Measurements from ENCODE around the gene SOX6. TPM values are rescaled to one million over a fixed set of nuclear protein-coding genes. Genes with fewer than 3 reads are reported as not detected.

Gene SOX6
- total and polyA plus RNA-seq, 12 donors, result 0.71 to 13.9 (median 6.7) TPM

- H3K36me3 ChIP-seq (replicated peaks in 1 of 2), result no peaks in the 10 kb centered on the region
- no peaks in the 10 kb centered on the region for H3K4me1 ChIP-seq (replicated peaks in 1 of 2)
- H3K4me3 ChIP-seq, result no peak overlapping the region
- no peaks in the 10 kb centered on the region for H3K27me3 ChIP-seq
- no peaks in the 10 kb centered on the region for H3K9me3 ChIP-seq (replicated peaks in 1 of 3)
- DNase-seq, result no peak
- intact Hi-C loops (cut with DNase I), result no loop called here
- no peak overlapping the region for H3K27ac ChIP-seq
- no peak for TF ChIP-seq POLR2A (IDR thresholded peaks at IDR 0.05)
- TF ChIP-seq, protein P1, sequence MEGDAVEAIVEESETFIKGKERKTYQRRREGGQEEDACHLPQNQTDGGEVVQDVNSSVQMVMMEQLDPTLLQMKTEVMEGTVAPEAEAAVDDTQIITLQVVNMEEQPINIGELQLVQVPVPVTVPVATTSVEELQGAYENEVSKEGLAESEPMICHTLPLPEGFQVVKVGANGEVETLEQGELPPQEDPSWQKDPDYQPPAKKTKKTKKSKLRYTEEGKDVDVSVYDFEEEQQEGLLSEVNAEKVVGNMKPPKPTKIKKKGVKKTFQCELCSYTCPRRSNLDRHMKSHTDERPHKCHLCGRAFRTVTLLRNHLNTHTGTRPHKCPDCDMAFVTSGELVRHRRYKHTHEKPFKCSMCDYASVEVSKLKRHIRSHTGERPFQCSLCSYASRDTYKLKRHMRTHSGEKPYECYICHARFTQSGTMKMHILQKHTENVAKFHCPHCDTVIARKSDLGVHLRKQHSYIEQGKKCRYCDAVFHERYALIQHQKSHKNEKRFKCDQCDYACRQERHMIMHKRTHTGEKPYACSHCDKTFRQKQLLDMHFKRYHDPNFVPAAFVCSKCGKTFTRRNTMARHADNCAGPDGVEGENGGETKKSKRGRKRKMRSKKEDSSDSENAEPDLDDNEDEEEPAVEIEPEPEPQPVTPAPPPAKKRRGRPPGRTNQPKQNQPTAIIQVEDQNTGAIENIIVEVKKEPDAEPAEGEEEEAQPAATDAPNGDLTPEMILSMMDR (IDR thresholded peaks at IDR 0.05), result no peak
These were observed 144.9 kb downstream of the SOX6 start for GRCh38 chr11:16211407-16211806.

DNA sequence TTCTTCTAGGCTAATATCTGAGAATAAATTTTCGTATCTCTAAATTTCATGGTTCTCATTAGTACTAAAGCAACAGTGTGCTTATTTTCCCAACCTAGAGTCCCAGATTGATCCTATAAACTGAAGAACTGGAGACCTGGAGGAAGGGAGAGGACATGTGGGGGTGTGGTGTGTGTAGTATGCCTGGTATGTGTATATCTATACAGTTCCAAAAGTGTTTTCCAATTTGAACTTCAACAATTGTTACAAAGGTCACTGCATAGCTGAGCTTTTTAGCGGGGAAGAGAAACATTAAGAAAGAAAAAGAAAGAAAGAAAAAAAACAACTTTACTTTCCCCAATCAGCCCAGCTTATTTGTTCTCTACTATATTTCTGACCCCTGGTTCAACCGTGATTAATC, 152.1 kb downstream of the SOX6 start:
- Histone ChIP-seq H3K27me3 (no peaks in the 10 kb centered on the region), H3K4me1 (replicated peaks in 1 of 2) (no peaks in the 10 kb centered on the region), H3K4me3 (no peak overlapping the region), H3K9me3 (replicated peaks in 1 of 3) (peaks cover 0 to 8% (median 0%) of the 10 kb centered on the region in 3 donors), H3K27ac (no peak overlapping the region), H3K36me3 (replicated peaks in 1 of 2) (no peaks in the 10 kb centered on the region)
- intact Hi-C loops (cut with DNase I), result no loop called here
- TF ChIP-seq, protein P1 (IDR thresholded peaks at IDR 0.05), result no peak
- TF ChIP-seq POLR2A (IDR thresholded peaks at IDR 0.05), result no peak
- DNase-seq, result no peak
- 79 to 90% (median 85%) methylated on average over 3 of the region's 3 CpGs for WGBS, 4 donors

- Histone ChIP-seq H3K4me3 (no peak overlapping the region), H3K4me1 (replicated peaks in 1 of 2) (no peaks in the 10 kb centered on the region), H3K27me3 (no peaks in the 10 kb centered on the region), H3K27ac (no peak overlapping the region), H3K9me3 (replicated peaks in 1 of 3) (no peaks in the 10 kb centered on the region), H3K36me3 (replicated peaks in 1 of 2) (no peaks in the 10 kb centered on the region)
- intact Hi-C loops (cut with DNase I), result no loop called here
- DNase-seq, result no peak
- 66 to 82% (median 70%) methylated on average over 3 of the region's 3 CpGs for WGBS, 4 donors
- TF ChIP-seq POLR2A (IDR thresholded peaks at IDR 0.05), result no peak
- TF ChIP-seq, protein P1 (IDR thresholded peaks at IDR 0.05), result no peak
These were observed 160.7 kb downstream of the SOX6 start for GRCh38 chr11:16195651-16196050.

DNA sequence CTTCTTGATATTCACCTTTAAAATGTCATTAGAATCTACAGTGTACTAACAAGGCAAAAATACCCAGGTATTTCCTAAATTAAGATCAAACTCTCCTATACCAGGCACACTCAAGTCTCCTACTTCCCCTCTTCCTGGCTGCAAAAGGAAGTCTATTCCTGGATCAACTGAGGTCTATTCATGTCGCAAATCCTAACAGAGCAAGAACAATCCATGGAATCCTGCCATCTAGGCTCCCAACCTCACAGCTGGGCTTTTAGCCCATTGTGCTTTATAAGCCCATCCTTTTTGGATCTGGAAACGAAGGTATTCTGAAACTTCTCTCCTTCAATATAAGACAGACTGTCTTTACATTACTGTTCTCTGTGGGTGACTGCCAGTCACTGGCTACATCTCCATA, 161.8 kb downstream of the SOX6 start:
- intact Hi-C loops (cut with DNase I), result no loop called here
- Histone ChIP-seq H3K27ac (no peak overlapping the region), H3K27me3 (no peaks in the 10 kb centered on the region), H3K4me1 (replicated peaks in 1 of 2) (no peaks in the 10 kb centered on the region), H3K4me3 (no peak overlapping the region), H3K36me3 (replicated peaks in 1 of 2) (no peaks in the 10 kb centered on the region), H3K9me3 (replicated peaks in 1 of 3) (no peaks in the 10 kb centered on the region)
- 59 to 67% (median 62%) methylated on average over 2 of the region's 2 CpGs for WGBS, 4 donors
- no peak for TF ChIP-seq POLR2A (IDR thresholded peaks at IDR 0.05)
- TF ChIP-seq, protein P1 (IDR thresholded peaks at IDR 0.05), result no peak
- no peak for DNase-seq
